ENCODE data around the gene EFCAB11.

EFCAB11 gene, protein sequence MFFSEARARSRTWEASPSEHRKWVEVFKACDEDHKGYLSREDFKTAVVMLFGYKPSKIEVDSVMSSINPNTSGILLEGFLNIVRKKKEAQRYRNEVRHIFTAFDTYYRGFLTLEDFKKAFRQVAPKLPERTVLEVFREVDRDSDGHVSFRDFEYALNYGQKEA

DNA sequence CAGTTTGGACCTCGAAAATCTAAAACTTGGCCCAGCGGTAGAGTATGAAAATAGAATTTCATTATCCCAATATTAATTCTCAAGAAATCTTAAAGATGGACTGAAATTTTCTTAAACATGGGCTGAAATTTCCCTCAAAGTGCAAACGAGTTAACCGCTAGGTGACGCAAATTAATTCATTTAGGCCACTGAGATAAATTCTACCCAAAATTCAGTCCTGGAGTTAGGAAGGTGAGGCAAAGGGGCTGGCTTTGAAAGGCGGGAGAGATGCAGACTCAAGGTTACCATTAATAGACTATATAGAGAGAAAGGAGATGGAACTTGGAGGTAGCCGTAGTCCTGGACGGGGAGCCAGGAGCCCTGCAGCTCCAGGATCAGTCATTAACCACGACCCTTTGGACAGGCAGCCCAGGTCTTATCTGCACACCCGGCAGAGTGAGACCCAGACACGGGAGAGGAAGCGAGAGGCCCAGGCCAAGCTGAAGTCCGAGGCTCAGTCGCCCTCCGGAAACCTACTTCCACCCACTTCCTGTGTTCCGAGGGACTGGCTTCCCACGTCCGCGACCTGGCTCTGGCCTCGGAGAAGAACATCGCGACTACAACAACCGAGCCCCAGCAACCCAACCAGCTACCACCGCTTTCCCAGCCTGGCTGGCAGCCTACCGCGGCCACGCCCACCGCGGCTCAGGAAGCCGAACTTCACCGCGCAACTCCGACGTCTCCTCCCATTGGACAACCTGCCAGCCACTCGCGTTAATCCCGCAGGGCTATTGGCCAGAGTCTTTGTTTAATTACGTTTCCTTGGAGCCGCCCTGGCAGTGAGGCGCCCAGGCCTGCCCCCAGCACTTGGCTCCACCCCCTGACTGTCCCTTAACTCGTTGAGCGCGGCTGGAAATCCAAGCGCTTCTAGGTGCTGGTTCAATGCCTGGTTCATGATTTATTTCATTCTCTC is at the start of gene EFCAB11:
Gene EFCAB11, minus strand, starts transcription at position 661 of the 952 bp plus-strand sequence. Its CDS starts 70 bp downstream, at position 591.
- DNase-seq (ENCODE audit: low read depth in 2 of 2): peak; percentile 93

DNA sequence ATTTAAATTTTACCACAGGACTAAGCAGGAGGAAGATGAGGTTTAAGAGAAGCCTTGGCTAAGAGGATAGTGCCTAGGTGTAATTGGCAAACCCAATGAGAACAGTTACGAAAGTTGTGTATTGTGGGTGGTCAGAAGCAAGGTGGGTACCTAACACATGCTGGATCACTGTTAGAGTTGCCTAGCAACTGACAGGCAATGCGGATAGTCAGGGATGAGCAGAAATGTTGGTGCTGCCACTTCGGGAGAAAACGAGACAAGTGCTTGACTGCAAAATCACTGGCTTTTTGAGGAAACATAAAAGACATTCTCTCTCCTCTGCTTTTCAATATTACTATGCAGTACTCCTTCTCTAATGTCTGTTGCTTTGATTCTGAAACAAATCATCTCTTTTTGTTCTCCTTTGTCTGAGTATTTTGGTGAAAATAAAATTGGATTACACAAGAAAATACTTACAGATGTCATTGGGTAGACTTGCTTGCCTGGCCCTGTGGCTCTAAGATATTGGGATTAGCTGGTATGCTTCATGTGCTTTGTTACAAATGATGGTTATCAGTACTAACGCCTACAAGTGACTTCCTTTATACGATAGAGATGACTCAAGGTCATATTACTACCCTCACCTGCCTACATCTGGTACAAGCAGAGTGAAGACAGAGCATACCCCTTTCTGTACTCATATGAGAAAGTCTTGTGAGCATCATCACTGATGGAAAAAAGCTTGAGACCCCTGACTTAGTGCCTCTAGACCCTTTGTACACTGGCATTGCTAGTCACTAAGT is 49.2 kb upstream of the EFCAB11 start:
- no peak for DNase-seq (ENCODE audit: low read depth in 2 of 2)

DNA sequence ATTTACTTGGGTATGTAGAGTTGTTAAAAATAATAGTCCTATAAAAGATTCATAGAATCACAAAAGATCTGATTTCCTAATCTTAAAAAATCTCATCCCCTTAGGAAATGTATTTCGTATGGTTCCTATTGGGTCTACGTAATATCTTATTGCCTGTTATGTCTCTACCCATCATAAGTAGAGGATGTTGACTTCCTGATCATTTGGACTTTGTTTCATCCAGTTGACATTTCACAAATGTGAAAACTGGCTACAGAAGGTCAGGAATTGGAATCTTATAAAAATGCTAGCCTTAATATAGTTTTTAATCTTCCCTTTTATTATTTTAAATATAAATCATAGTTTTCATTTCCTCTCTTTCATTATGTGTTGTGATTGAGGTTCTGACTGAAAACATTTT is 46.4 kb upstream of the EFCAB11 start:
- DNase-seq (ENCODE audit: low read depth in 2 of 2): no peak

DNA sequence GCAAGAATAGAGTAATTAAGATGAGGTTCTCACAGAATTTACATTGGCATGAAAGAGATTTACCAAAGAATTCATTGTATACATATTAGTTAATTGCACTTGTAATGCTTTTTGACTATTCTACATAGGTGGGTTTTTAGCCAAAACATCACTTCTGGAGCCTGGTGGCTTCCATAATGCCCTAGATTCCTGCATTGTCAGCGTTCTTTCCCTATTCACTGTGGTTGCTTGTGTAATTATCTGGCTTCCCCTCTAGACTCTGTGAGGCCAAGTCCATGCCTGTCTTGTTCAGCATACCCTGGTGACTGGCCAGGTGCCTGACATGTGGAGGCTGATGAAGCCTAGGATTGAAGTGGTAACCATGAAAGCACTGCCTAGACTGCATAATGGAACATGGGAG is 42.4 kb upstream of the EFCAB11 start:
- DNase-seq (ENCODE audit: low read depth in 2 of 2): no peak

DNA sequence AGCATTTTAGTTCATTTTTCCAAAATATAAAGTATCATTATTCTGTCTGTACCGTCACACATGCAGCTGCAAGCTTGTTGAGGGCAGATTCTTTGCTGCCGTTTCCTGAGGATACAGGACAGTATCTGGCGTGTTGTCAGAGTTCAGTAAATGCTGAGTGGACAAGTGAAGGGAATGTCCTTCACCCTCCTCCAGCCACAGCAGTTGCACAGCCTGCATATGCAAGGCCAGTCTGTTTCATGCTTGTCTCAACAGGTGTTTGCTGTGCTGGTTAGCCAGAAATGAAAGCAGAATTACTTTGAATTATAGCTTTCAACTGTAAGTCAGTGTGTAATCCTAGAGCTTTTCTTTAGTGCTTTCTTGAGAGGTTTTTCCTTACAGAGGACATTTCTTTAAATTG is 37.7 kb upstream of the EFCAB11 start:
- no peak for DNase-seq (ENCODE audit: low read depth in 2 of 2)

DNA sequence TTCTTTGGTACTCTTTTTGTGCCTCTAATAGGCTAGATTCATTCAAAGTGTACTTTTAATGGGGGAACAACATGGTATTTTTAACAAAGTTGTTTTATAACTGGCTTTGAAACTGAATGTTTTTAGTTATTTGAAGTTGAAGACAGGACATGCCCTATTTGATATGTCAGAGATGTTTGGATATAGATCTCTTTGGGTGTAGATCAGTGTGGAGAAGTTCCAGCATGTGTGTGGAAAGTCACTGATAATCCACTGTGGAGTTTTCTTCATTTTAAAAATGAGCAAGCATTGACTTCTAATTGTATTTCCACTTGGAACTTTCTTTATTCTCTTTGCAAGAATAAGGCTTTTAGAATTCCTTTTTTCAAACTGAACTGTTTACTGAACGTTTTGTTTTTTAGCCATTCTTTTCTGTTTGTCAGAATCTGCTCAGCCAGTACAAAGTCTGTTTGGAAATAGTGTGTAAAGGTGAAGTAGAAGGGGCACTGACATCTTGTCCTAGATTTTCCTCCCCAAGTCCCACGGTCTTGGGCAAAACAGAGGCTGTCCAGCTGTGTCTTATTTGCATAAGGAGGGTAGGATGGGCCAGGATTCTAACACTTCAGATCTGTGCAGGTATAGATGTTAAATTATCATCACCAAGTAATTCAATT is 36.2 kb upstream of the EFCAB11 start:
- no peak for DNase-seq (ENCODE audit: low read depth in 2 of 2)

DNA sequence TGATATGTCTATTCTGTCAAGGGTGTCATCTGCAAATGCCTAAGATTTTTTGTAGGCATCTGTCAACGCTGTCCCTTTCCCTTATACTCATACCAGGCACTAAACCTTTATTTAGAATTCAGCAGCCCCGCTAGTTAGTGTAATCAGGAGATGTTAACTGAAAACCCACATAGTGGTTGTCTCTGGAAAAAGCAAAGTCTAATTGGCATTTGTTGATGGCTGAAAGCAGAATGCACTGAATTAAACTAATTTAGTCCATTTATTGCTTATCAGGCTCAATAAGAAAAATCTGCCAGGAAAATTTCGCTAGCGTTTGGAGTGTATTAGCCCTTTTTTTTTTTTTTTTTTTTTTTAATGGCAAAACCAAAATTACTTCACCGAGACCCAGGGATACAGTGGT is 35.7 kb upstream of the EFCAB11 start:
- DNase-seq (ENCODE audit: low read depth in 2 of 2): no peak

DNA sequence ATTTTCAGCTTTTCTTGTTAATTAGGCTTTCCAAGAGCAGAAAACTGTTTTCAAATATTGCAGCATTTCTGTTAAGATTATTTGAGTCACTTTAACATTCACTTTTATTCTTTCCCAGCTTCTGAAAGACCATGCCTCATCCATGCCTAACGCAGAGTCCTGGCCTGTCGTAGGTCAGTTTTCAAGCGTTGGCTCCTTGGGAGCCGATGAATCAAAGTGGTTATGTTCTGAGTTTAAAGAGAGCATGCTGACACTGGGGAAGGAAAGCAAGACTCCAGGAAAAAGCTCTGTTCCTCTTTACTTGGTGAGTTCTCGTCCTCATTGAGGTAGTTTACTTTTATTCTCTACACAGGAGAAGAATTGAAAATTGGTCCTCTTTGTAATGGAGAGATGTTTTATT is 34.3 kb upstream of the EFCAB11 start:
- DNase-seq (ENCODE audit: low read depth in 2 of 2): no peak

DNA sequence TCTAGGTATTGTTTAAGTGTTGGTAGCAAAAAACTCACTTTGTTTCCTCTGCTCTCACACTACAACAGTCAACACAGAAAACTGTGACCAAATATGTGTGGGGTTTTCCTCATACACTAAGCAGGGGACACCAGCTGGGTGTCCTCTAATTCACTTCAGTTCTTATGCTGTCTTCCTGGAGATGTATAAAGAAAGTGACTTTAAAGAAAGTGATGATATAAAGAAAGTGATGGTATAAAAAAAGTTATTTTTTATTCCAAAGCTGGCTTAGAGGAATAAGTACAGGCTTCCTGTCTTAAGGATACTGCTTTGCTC is 32.6 kb upstream of the EFCAB11 start:
- DNase-seq (ENCODE audit: low read depth in 2 of 2): no peak

DNA sequence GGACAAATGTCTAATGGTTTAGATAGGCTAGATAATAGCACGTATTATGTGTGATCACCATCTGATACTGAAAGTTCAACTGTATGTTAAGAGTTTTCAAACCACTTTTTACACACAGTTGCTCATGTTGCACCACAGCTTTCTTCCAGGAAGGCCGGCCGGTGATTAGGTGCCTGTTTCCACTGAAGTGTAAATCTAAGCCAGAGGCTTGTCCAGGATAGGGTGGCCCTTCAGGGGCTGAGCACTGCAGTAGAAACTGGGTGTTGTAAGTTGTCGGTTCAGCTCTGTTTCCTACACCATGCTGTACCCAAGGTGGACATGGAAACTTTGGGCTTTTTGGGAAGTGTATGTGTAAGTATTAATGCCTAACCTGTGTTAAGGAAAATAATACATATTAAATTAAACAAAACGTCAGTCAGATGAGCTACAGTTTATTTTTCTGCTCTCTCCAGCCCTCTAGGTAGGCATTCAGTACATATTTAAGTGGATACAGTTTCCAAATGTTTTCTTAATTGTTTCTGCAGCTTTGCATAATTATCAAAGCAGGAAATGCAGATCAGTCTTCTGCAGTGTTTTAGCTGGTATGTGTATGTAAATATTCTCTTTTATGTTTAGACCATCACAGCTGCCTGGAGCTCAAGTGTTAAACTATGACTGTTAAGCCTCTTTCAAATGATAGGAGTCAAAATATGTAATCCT is 32.1 kb upstream of the EFCAB11 start:
- no peak for DNase-seq (ENCODE audit: low read depth in 2 of 2)

DNA sequence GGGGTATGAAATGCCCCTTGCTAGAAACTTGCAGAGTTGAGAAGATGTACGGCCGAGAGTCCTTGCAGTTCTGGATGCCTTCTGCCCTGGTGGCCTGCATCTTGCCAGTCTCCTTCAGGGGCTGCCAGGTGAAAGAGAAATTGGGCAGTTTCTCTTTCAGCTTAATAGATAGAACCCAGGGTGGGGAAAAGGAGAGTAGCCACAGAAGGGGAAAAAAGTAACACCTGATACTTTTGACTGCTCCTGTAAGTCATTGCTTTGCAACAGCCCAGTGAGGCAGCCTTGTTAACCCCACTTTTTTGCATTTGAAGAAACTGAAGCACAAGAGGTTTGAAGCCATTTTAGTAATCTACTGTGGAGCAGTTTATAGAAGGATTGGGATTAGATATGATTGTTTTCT is 28.8 kb upstream of the EFCAB11 start:
- no peak for DNase-seq (ENCODE audit: low read depth in 2 of 2)

DNA sequence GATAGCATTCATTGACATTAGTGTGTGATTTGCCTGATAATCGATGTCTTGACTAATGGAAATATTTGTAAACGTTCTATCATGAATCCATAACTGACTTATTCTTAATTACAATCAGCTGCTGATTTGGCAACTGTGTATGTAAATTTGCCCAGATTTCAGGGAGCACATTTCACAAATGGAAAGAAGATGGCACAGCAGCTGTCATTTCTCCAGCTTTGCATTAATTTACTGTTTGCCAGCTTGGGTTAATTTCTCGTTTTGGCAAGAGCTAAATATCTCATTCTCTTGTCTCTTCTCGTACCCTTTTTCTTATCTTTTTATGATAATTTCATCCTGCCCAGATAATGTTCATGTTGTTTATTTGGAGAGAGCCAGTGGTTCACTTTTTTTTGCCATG is 24.1 kb upstream of the EFCAB11 start:
- no peak for DNase-seq (ENCODE audit: low read depth in 2 of 2)

DNA sequence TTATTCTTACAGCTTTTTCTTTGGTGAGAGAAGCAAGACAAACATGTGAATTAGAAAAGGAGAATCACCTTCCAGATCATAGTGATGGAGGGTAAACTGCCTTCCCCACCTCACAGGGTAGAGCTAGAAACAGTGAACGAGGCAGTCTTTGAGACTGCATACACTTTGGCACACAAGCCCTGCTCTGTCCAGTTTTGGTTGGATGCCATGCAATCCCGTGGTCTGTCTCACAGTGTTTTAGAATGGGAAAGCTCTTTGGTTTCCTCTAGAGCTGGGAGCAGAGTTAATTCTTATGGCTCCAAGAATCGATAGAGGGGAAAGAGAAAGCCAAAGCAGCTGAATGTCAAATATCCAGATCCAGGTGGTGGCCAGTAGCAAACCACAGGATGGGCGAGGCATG is 23.1 kb upstream of the EFCAB11 start:
- no peak for DNase-seq (ENCODE audit: low read depth in 2 of 2)

DNA sequence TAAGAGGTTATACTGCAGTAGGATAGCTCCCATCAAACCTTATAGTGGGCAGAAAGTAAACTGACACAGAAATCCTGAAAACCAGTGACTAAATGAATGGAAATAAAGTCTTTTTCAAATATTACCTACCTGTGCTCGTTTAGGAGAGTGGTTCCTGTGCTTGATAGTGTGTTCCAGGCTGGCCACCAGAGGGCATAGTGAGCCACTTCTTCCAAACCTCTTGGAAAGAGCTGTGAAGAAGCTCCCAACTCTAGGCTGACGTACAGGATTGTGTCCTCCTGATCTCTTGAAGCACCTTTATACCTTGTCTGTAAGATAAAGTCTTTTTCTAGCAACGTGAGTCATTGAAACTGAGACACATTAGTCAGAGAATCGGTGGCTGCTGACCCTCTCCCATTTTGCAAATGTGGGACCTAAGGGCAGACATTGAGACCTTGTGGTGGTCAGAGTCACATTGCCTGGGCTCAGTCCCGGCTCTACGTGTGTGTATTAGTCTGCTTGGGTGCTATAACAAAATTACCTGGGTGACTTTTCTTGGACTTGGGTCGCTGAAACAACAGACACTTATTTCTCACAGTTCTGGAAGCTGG is 18.8 kb upstream of the EFCAB11 start:
- DNase-seq (ENCODE audit: low read depth in 2 of 2): peak in 1 of 2 donors; percentile 26

DNA sequence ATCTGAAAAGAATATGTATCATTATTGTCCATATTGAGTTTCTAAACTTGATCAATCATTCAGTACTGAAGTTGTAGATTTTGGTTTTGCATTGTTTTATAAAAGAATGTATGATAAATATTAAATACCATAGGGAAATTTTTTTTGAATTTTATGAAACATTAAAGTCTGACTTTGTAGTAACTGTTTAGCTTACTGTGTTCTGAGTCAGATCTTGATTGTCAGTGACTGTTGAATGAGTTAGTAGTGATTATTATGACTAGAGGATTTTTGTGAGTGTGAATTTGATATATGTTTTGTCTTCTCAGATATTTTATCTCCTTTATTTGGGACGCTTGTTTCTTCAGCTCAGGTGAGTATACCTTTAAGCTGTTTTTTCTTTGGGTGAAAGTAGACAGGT is 11.3 kb upstream of the EFCAB11 start:
- no peak for DNase-seq (ENCODE audit: low read depth in 2 of 2)

DNA sequence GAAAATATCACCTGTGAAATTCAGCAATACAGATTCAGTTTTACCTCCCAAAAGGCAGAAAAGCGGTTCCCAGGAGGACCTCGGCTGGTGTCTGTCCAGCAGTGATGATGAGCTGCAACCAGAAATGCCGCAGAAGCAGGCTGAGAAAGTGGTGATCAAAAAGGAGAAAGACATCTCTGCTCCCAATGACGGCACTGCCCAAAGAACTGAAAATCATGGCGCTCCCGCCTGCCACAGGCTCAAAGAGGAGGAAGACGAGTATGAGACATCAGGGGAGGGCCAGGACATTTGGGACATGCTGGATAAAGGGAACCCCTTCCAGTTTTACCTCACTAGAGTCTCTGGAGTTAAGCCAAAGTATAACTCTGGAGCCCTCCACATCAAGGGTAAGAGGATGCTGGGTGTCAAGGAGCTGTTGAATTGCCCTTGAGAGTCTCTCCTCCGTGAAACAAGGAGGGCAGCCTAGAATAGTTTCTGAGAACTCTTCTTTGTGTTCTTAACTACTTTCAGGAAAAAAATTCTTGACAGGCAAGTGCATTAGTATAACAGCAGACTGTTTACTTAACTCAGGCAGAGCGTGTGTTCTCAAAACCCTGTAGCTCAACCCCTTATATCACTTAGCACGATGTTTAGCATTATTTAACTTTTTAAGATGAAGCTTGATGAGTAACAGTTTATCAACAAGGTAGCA is 8.9 kb upstream of the EFCAB11 start:
- no peak for DNase-seq (ENCODE audit: low read depth in 2 of 2)

DNA sequence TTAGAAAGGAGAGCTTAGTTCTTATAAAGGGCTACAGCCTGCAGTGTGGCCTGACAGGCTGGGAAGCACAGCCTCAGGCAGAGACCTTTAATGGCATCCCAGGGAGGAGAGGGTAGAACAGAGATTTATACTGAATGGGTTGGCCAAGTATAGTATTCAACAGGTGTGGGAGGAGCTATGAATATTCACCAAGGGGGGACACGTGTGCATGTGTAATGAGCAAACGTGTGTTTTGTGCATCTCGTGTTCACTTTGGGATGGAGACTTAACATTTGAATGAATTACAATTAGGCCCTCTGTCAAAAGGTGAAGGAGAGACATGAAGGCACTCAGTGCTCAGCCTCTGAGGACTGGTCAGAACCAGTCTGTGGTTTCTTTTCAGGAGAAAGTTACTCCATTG is 6.4 kb upstream of the EFCAB11 start:
- DNase-seq (ENCODE audit: low read depth in 2 of 2): no peak

DNA sequence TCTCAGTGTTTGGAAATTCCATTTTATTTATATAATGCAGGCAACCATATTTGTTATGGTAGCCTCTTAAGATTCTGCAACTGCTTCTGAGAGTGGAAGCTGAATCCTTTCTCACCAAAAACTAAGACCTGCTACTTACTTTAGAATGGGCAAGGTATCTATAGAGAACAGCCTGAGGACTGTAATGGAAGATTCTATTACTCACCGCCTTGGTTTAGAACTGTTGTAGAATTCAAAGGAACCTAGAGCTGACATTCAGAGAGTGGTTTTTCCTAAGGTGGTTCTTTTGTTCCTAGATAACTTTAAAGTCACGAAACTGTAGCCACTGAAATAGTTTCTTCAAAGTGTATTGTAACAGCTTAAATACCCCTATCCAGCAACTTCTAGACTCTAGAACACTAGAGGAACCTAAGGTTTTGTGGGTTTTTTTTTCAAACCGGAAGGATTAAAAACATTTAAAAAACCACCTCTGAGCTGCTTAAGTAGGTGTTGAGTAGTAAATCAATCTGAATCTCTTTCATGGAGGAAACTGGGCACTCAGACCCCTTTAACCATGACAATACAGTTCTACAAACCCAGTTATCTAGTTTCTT is 5.4 kb upstream of the EFCAB11 start:
- DNase-seq (ENCODE audit: low read depth in 2 of 2): no peak

DNA sequence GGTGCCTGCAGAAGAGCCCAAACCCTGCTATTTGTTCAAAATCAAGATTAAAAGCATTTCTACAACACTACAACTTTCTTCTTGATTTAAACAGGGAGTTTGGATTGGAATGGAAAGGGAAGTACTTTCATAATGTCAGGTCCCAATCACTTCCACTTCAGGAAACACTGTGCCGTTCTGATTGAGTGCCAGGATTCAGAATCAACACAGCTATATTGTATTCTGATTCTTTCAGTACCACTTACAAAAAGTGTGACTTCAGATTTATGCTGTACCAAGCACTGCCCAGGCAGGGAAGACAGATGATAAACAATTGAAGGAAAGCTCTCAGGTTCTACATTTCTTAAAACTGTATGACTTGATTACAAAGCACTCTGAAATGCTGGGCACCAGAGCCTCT is 4.4 kb upstream of the EFCAB11 start:
- DNase-seq (ENCODE audit: low read depth in 2 of 2): no peak

DNA sequence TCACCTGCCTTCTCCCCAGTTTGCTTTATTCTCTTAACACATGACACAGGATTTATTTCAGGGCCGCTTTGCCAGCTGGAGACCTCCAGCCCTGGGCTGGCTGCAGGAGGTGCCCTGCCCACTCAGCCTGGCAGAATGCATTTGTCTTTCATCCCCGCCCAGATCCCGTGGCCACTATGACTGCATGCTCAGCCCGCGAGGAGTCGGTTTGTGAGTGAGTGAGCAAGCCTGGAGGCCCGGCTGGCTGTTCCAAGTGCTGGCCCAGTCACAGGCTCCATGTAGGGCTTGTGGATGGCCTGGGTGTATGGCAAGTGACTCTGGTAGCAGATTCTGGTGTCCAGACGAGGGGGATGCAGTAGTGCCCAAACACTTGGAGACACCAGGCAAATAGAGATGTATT is 3.3 kb upstream of the EFCAB11 start:
- no peak for DNase-seq (ENCODE audit: low read depth in 2 of 2)

Measured in stimulated activated CD8-positive, alpha-beta memory T cell treated with anti-CD3 and anti-CD28 coated beads, Interleukin-15, amount 100 ng/mL, for 48 hours (primary cell).